ENCODE measurements around the gene GRK3.

GRK3 gene

DNA sequence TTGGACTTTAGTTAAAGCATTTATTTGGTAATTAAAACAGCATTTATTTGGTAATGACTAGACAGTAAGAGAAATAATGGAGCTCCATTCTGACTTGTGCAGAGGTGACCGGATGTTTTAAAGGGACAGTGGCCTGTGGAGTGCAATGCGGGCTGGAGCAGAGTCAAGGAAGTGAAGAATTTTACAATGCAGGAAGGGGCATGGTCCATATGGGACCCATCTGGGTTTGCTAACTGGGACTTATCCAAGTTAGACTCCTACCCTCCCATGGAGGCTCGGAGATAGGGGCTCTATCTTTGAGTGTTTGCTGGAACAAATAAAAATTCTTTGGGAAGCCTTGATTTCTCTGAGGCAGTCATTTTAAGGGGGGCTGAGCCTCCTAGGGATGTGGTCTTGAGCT is 117.6 kb downstream of the GRK3 start:
- no peaks in the 10 kb centered on the region for H4K20me1 ChIP-seq (ENCODE audit: control insufficient read depth, insufficient read depth, low read depth, low read length)
- H3K36me3 ChIP-seq (ENCODE audit: control insufficient read depth, low read length) = no peaks in the 10 kb centered on the region
- H3F3A ChIP-seq (ENCODE audit: control insufficient read depth, insufficient read depth) = no peaks in the 10 kb centered on the region
- no peaks in the 10 kb centered on the region for H3K79me2 ChIP-seq (ENCODE audit: control insufficient read depth, low read length)
- H3K4me3 ChIP-seq (ENCODE audit: low read length) = no peak overlapping the region
- no peaks in the 10 kb centered on the region for H3K9me3 ChIP-seq (ENCODE audit: control insufficient read depth, insufficient read depth, low read length)
- no peak overlapping the region for H3K4me2 ChIP-seq (ENCODE audit: low read length)
- no peak overlapping the region for H3K27ac ChIP-seq (ENCODE audit: low read depth, low read length)
- TF ChIP-seq CTCF (IDR thresholded peaks at IDR 0.05; ENCODE audit: low read depth, low read length, poor library complexity, severe bottlenecking) (no peak), EZH2phosphoT487 (IDR thresholded peaks at IDR 0.05; ENCODE audit: borderline replicate concordance, low read length) (no peak)
- H3K4me1 ChIP-seq (ENCODE audit: control insufficient read depth, low read length) = no peaks in the 10 kb centered on the region
- no peaks in the 10 kb centered on the region for H3K27me3 ChIP-seq (ENCODE audit: control insufficient read depth, low read length)
- no peaks in the 10 kb centered on the region for H3K9me2 ChIP-seq (replicated peaks; ENCODE audit: control insufficient read depth, low read length)

DNA sequence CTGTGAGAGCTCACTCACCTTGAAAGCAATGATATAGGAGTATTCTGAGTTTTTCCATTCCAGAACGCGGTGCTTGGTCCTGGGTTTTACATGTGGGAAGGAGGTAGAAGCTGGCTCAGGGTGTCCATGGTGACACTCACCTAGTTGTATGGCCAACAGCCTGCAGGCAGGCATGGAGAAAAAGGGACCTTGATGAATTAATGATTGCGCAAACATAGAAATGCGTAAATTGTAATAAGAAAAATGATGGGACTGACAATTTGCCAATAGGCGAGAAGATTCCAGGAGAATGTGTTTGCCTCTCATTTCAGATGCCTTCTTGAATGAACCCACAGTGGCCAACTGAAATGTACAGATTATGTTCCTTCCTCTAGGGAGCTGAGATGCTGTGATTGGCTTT is 124.2 kb downstream of the GRK3 start:
- H3K4me3 ChIP-seq (ENCODE audit: low read length) = no peak overlapping the region
- no peaks in the 10 kb centered on the region for H3K4me1 ChIP-seq (ENCODE audit: control insufficient read depth, low read length)
- no peaks in the 10 kb centered on the region for H3K36me3 ChIP-seq (ENCODE audit: control insufficient read depth, low read length)
- no peaks in the 10 kb centered on the region for H3K9me3 ChIP-seq (ENCODE audit: control insufficient read depth, insufficient read depth, low read length)
- H3K9me2 ChIP-seq (replicated peaks; ENCODE audit: control insufficient read depth, low read length) = no peaks in the 10 kb centered on the region
- no peaks in the 10 kb centered on the region for H3K27me3 ChIP-seq (ENCODE audit: control insufficient read depth, low read length)
- no peak overlapping the region for H3K27ac ChIP-seq (ENCODE audit: low read depth, low read length)
- H3K4me2 ChIP-seq (ENCODE audit: low read length) = no peak overlapping the region
- no peaks in the 10 kb centered on the region for H3F3A ChIP-seq (ENCODE audit: control insufficient read depth, insufficient read depth)
- TF ChIP-seq EZH2phosphoT487 (IDR thresholded peaks at IDR 0.05; ENCODE audit: borderline replicate concordance, low read length) (no peak), CTCF (IDR thresholded peaks at IDR 0.05; ENCODE audit: low read depth, low read length, poor library complexity, severe bottlenecking) (no peak)
- H4K20me1 ChIP-seq (ENCODE audit: control insufficient read depth, insufficient read depth, low read depth, low read length) = no peaks in the 10 kb centered on the region
- H3K79me2 ChIP-seq (ENCODE audit: control insufficient read depth, low read length) = no peaks in the 10 kb centered on the region

- no peak overlapping the region for H3K4me3 ChIP-seq (ENCODE audit: low read length)
- no peak overlapping the region for H3K27ac ChIP-seq (ENCODE audit: low read depth, low read length)
- H4K20me1 ChIP-seq (ENCODE audit: control insufficient read depth, insufficient read depth, low read depth, low read length) = no peaks in the 10 kb centered on the region
- H3K27me3 ChIP-seq (ENCODE audit: control insufficient read depth, low read length) = no peaks in the 10 kb centered on the region
- no peaks in the 10 kb centered on the region for H3K9me3 ChIP-seq (ENCODE audit: control insufficient read depth, insufficient read depth, low read length)
- H3K79me2 ChIP-seq (ENCODE audit: control insufficient read depth, low read length) = no peaks in the 10 kb centered on the region
- no peaks in the 10 kb centered on the region for H3K4me1 ChIP-seq (ENCODE audit: control insufficient read depth, low read length)
- H3K9me2 ChIP-seq (replicated peaks; ENCODE audit: control insufficient read depth, low read length) = no peaks in the 10 kb centered on the region
- H3F3A ChIP-seq (ENCODE audit: control insufficient read depth, insufficient read depth) = no peaks in the 10 kb centered on the region
- TF ChIP-seq EZH2phosphoT487 (IDR thresholded peaks at IDR 0.05; ENCODE audit: borderline replicate concordance, low read length) (no peak), CTCF (IDR thresholded peaks at IDR 0.05; ENCODE audit: low read depth, low read length, poor library complexity, severe bottlenecking) (no peak)
- no peak overlapping the region for H3K4me2 ChIP-seq (ENCODE audit: low read length)
- no peaks in the 10 kb centered on the region for H3K36me3 ChIP-seq (ENCODE audit: control insufficient read depth, low read length)
Measured at GRCh38 chr22:25689631-25690030, 125.2 kb downstream of the GRK3 start.

- TF ChIP-seq CTCF (IDR thresholded peaks at IDR 0.05; ENCODE audit: low read depth, low read length, poor library complexity, severe bottlenecking) = no peak
- H4K20me1 ChIP-seq (ENCODE audit: control insufficient read depth, insufficient read depth, low read depth, low read length) = no peaks in the 10 kb centered on the region
- no peaks in the 10 kb centered on the region for H3F3A ChIP-seq (ENCODE audit: control insufficient read depth, insufficient read depth)
- no peaks in the 10 kb centered on the region for H3K9me3 ChIP-seq (ENCODE audit: control insufficient read depth, insufficient read depth, low read length)
- H3K4me3 ChIP-seq (ENCODE audit: low read length) = no peak overlapping the region
- no peaks in the 10 kb centered on the region for H3K4me1 ChIP-seq (ENCODE audit: control insufficient read depth, low read length)
- H3K36me3 ChIP-seq (ENCODE audit: control insufficient read depth, low read length) = no peaks in the 10 kb centered on the region
- no peaks in the 10 kb centered on the region for H3K27me3 ChIP-seq (ENCODE audit: control insufficient read depth, low read length)
- no peak overlapping the region for H3K4me2 ChIP-seq (ENCODE audit: low read length)
- H3K9me2 ChIP-seq (replicated peaks; ENCODE audit: control insufficient read depth, low read length) = no peaks in the 10 kb centered on the region
- H3K27ac ChIP-seq (ENCODE audit: low read depth, low read length) = no peak overlapping the region
- H3K79me2 ChIP-seq (ENCODE audit: control insufficient read depth, low read length) = no peaks in the 10 kb centered on the region
Measured at GRCh38 chr22:25690798-25691197, 126.3 kb downstream of the GRK3 start.

All from DOHH2 (cell line).